K562 (cell line): ENCODE results near the gene KCNE1. TPM values are rescaled to one million over a fixed set of nuclear protein-coding genes. Genes with fewer than 3 reads are reported as not detected.

Experiments used
- BRD4 ChIP-seq: fragments of 200-600 bp; sonication (generic); IDR thresholded peaks from 2 replicates; pipeline ENCODE4 v1.6.1; 2017; ENCODE audit warnings: inconsistent platforms
- FOXK1 ChIP-seq: sonication (generic); formaldehyde crosslinking; IDR thresholded peaks from 2 replicates; pipeline ENCODE4 v1.8.0; 2022; ENCODE audit warnings: missing genetic modification reagents, mild to moderate bottlenecking, borderline replicate concordance
- MCM5 ChIP-seq: fragments of 450-650 bp; IDR thresholded peaks from 2 replicates; pipeline ENCODE4 v1.6.1; 2016; ENCODE audit warnings: low read depth
- MITF ChIP-seq: IDR thresholded peaks from 2 replicates; pipeline ENCODE4 v1.6.1; 2014; ENCODE audit warnings: antibody characterized with exemption
- MTA3 ChIP-seq: fragments of 450-650 bp; formaldehyde crosslinking; IDR thresholded peaks from 2 replicates; pipeline ENCODE4 v1.6.1; 2017; ENCODE audit warnings: mild to moderate bottlenecking, borderline replicate concordance
- MYC ChIP-seq, 2 experiments: fragments of 250-450 bp in 1 of 2; sonication (Bioruptor Pico) in 1 of 2; IDR thresholded peaks; 2 replicates each; pipeline versions ENCODE4 v1.5.1 to v1.6.1; 2012 to 2021; ENCODE audit warnings: low read depth in 2 of 2, borderline replicate concordance in 1 of 2, improper control_type of control experiment in 1 of 2, low read length in 1 of 2, mild to moderate bottlenecking in 1 of 2, moderate library complexity in 1 of 2
- POLR2A ChIP-seq: fragments of 450-650 bp; conservative IDR thresholded peaks from 2 replicates; pipeline ENCODE4 v1.6.1; 2016
- RHOXF2B ChIP-seq: fragments of 250-450 bp; sonication (Bioruptor Pico); conservative IDR thresholded peaks from 2 replicates; pipeline ENCODE4 v1.5.1; 2021
- RNF219 ChIP-seq: fragments of 250-450 bp; sonication (Bioruptor Pico); IDR thresholded peaks from 2 replicates; pipeline ENCODE4 v1.5.0; 2022; ENCODE audit warnings: mild to moderate bottlenecking
- SIN3A ChIP-seq, 2 experiments: fragments of 150-350 bp in 1 of 2; IDR thresholded peaks; 2 replicates each; pipeline ENCODE4 v1.6.1; 2011 to 2016; ENCODE audit warnings: borderline replicate concordance in 2 of 2, low read depth in 2 of 2, low read length in 2 of 2, mild to moderate bottlenecking in 2 of 2, moderate library complexity in 2 of 2; ENCODE audit not compliant: control insufficient read depth in 1 of 2
- TRIM24 ChIP-seq, 2 experiments: fragments of 450-650 bp; IDR thresholded peaks; 2 replicates each; pipeline ENCODE4 v1.6.1; 2016
- VEZF1 ChIP-seq: fragments of 200-800 bp; sonication (Bioruptor generic); IDR thresholded peaks from 2 replicates; pipeline ENCODE4 v1.6.1; 2017; ENCODE audit warnings: missing genetic modification characterization, missing compliant biosample characterization
- ZBTB26 ChIP-seq: fragments of 450-650 bp; formaldehyde crosslinking; IDR thresholded peaks from 2 replicates; pipeline ENCODE4 v1.4.0; 2022; ENCODE audit warnings: missing genetic modification characterization
- ZBTB5 ChIP-seq: fragments of 450-650 bp; IDR thresholded peaks from 2 replicates; pipeline ENCODE4 v1.6.1; 2017; ENCODE audit warnings: antibody characterized with exemption
- ZNF140 ChIP-seq: fragments of 250-450 bp; sonication (Bioruptor Pico); IDR thresholded peaks from 2 replicates; pipeline ENCODE4 v1.8.0; 2021; ENCODE audit warnings: moderate library complexity, mild to moderate bottlenecking, inconsistent platforms
- ZNF253 ChIP-seq: fragments of 250-450 bp; sonication (Bioruptor Pico); conservative IDR thresholded peaks from 2 replicates; pipeline ENCODE4 v1.6.1; 2021; ENCODE audit warnings: mild to moderate bottlenecking
- ZNF395 ChIP-seq: fragments of 200-800 bp; sonication (Bioruptor generic); IDR thresholded peaks from 2 replicates; pipeline ENCODE4 v1.6.1; 2017; ENCODE audit warnings: missing genetic modification characterization, missing compliant biosample characterization
- ZNF77 ChIP-seq: fragments of 250-450 bp; sonication (Bioruptor Pico); IDR thresholded peaks from 2 replicates; pipeline ENCODE4 v1.5.0; 2020
- polyA plus RNA-seq, 8 experiments: library from polyadenylated mRNA; depleted of rRNA in 4 of 8; stranded (reverse) in 5 of 8; unstranded in 3 of 8; fragments of >200 nt; fragmentation: Nextera tagmentation in 2 of 8; fragmentation: Illumina TruSeq in 1 of 8; extraction: Ambion mirVana in 2 of 8; extraction: Trizol in 1 of 8; gene quantifications; 2 replicates each; pipeline versions ENCODE4 v1.2.1 to v1.2.3, GENCODE V29; 2011 to 2014; ENCODE audit warnings: inconsistent platforms in 1 of 8, missing spikeins in 1 of 8
- total RNA-seq, 7 experiments: library from RNA; depleted of rRNA in 6 of 7; stranded (reverse); fragments of >200 nt in 6 of 7; fragmentation: Illumina TruSeq in 2 of 7; extraction: Trizol in 2 of 7; gene quantifications; 2 replicates each; pipeline versions ENCODE4 v1.2.1 to v1.2.3, GENCODE V29; 2011 to 2021; ENCODE audit warnings: low replicate concordance in 1 of 7

The KCNE1 gene
- total and polyA plus RNA-seq, 9 of the 15 experiments (the other 6 are each of a cell fraction or from before 2014, with no cell fraction given), result 0.05 to 0.22 (median 0.11) TPM; not detected in 3

GRCh38 chr21:34544032-34544496 lies 32.1 kb upstream of the KCNE1 start (continued):
- TF ChIP-seq ZBTB5 (no peak), ZNF395 (no peak), ZBTB26 (no peak), MITF (no peak), RHOXF2B (no peak), RNF219 (CRISPR knock-in tag) (no peak), FOXK1 (no peak), ZNF77 (CRISPR knock-in tag) (no peak), TRIM24 (IDR thresholded peaks at IDR 0.05) (peak in 1 of 2 experiments; percentile 68; a peak in 1 of 4 replicates), MCM5 (no peak), BRD4 (peak; percentile 83; the same call in 1 of the 2 replicates), ZNF253 (CRISPR knock-in tag) (no peak), MYC (IDR thresholded peaks at IDR 0.05; ENCODE audit: low read depth, low read length) (0 out of 2 replicates have a peak, but pooled peaks have one; percentile 32), MYC (CRISPR knock-in tag; IDR thresholded peaks at IDR 0.05; ENCODE audit: borderline replicate concordance, low read depth) (no peak), ZNF140 (no peak), VEZF1 (no peak), SIN3A (IDR thresholded peaks at IDR 0.05; ENCODE audit: borderline replicate concordance in 2 of 2, control insufficient read depth in 1 of 2, low read depth in 2 of 2, low read length in 2 of 2) (no peak), MTA3 (0 out of 2 replicates have a peak, but pooled peaks have one; percentile 52), POLR2A (no peak)
